ENCODE measurements around the gene PPP4R3A.
"Not testable (repeated sequence)": the region's sequence is repeated elsewhere in the genome, so short reads cannot be mapped to it uniquely, and the experiment has no call there.

Gene PPP4R3A

DNA sequence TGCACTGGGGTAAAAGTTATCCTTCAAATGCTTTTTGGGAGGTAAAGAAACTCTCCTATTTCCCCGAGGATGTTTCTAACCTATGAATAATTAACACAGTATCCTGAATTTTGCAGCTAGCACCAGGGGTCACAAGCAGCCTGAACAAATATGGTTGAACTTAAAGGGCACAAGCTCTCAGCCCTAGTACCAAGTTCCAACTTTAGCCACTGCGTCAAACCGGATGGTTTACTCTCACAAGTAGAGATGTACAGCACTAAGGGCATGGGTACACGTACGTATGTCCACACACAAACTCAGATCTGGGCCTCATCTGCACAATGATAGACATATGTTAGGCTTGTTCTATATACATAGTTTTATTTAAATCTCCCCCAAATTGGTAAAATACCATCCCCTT, 97.2 kb downstream of the PPP4R3A start:
- H3K27ac ChIP-seq, result no peak overlapping the region
- TF ChIP-seq, protein P1, sequence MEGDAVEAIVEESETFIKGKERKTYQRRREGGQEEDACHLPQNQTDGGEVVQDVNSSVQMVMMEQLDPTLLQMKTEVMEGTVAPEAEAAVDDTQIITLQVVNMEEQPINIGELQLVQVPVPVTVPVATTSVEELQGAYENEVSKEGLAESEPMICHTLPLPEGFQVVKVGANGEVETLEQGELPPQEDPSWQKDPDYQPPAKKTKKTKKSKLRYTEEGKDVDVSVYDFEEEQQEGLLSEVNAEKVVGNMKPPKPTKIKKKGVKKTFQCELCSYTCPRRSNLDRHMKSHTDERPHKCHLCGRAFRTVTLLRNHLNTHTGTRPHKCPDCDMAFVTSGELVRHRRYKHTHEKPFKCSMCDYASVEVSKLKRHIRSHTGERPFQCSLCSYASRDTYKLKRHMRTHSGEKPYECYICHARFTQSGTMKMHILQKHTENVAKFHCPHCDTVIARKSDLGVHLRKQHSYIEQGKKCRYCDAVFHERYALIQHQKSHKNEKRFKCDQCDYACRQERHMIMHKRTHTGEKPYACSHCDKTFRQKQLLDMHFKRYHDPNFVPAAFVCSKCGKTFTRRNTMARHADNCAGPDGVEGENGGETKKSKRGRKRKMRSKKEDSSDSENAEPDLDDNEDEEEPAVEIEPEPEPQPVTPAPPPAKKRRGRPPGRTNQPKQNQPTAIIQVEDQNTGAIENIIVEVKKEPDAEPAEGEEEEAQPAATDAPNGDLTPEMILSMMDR (IDR thresholded peaks at IDR 0.05), result no peak
- no peak for TF ChIP-seq ZFX (IDR thresholded peaks at IDR 0.05; ENCODE audit: borderline replicate concordance)

DNA sequence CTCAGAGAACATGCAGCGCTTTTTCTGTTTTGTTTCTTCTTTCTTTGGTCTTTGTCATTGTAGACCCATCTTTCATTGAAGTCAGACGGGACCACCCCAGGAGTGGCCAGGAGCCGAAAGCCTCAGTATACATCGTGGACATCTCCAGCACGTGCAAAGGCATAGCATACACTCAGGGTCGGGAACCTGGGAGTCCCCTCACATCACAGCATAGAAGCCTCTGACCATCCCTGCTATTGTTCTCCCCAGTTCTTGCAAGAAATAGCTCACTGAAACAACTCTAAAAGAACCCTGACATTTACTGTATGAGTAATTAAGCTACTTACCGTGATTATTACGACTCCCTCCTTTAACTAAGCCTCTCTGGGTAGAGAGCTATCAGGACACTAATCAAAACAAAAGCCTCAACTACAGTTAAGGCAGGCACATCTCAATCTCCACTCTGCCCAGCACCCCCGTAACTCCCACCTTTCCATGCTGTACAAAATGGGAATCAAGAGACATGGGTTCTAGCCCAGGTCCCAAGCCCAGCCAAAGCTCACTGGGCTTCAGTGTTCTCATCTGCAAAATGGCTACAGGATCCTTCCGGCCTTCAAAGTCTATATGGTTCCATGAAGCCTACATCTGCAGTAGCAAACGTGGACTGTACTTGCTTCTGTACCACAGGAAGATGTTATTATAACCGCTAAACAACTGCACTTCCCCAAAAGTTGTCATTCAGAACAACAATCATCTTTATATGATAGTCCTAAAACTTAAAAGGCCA, 99.2 kb downstream of the PPP4R3A start:
- H3K27ac ChIP-seq, result no peak overlapping the region
- TF ChIP-seq, protein P1 (IDR thresholded peaks at IDR 0.05), result no peak
- TF ChIP-seq ZFX (IDR thresholded peaks at IDR 0.05; ENCODE audit: borderline replicate concordance), result no peak

DNA sequence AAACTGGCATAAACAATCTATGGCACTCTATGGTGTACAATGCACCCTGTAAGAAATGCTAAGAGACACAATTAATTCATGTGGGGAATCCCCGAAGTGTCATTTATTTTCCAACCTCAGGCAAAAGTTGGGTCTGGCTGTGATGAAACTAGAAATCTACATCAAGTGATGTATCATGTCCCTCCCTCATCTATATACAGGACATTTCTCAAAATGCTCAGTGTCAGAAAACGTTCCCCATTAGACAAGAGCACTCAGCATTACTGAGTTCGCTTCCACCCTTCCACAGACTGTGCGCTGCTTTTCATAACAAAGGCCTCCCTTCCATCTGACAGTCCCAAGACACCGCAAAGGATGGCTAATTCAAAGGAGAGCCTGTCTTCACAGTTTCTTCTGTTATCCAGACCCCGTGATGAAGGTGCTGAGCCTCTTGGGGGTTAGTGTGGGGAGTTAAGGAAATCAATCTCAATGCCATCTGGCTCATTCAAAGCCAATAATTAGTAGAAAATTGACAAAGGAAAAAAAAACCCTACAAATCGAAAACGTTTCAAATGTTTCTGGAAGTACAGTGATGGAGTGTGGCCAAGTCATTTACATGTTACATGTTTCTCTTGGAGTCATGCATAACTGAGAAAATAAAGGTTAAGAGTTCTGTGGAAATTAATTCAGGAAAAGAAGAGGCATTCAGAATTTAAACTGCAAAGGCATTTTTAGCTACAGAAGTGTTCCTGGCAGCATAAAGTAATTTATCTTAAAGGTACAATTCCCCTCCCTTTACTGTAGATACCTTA, 100.0 kb downstream of the PPP4R3A start:
- TF ChIP-seq, protein P1 (IDR thresholded peaks at IDR 0.05), result no peak
- TF ChIP-seq ZFX (IDR thresholded peaks at IDR 0.05; ENCODE audit: borderline replicate concordance), result no peak
- H3K27ac ChIP-seq, result no peak overlapping the region

DNA sequence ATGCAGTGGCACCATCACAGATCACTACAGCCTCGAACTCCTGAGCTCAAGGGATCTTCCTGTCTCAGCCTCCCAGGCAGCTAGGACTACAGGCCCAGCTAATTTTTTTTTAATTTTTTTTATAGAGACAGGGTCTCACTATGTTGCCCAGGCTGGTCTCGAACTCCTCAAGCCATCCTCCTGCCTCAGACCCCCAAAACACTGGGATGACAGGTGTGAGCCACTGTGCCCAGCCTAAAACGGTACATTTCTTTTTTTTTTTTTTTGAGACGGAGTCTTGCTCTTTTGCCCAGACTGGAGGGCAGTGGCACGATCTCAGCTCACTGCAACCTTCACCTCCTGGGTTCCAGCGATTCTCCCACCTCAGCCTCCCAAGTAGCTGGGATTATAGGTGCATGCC, 100.9 kb downstream of the PPP4R3A start:
- H3K27ac ChIP-seq, result not testable (repeated sequence)

Measured in 22Rv1 (cell line).